Loucy (cell line): Measurements from ENCODE around the gene PTPRN2.
"Not testable (repeated sequence)": the region's sequence is repeated elsewhere in the genome, so short reads cannot be mapped to it uniquely, and the experiment has no call there.

Experiments used
- H2AFZ ChIP-seq: fragments of 200-600 bp; sonication (generic); 2 replicates; pipeline ENCODE4 v1.6.0; 2016; ENCODE audit warnings: antibody characterized with exemption, mild to moderate bottlenecking, low read length, moderate library complexity
- H3F3A ChIP-seq: fragments of 200-600 bp; 2 replicates; pipeline ENCODE4 v1.6.0; 2016; ENCODE audit warnings: antibody characterized with exemption, low read depth, mild to moderate bottlenecking
- H3K27me3 ChIP-seq: fragments of 200-600 bp; sonication (generic); 2 replicates; pipeline ENCODE4 v1.6.1; 2014; ENCODE audit warnings: low read length, mild to moderate bottlenecking; ENCODE audit not compliant: insufficient read depth, poor library complexity, severe bottlenecking
- H3K36me3 ChIP-seq: fragments of 200-600 bp; sonication (generic); 2 replicates; pipeline ENCODE4 v1.6.1; 2016; ENCODE audit warnings: low read length; ENCODE audit not compliant: insufficient read depth
- H3K4me1 ChIP-seq: fragments of 200-600 bp; sonication (generic); 2 replicates; pipeline ENCODE4 v1.5.1; 2014; ENCODE audit warnings: low read length, mild to moderate bottlenecking; ENCODE audit not compliant: insufficient read depth, poor library complexity, severe bottlenecking
- H3K4me2 ChIP-seq: fragments of 200-600 bp; sonication (generic); 2 replicates; pipeline ENCODE4 v1.6.0; 2014; ENCODE audit warnings: antibody characterized with exemption, low read length, low read depth, mild to moderate bottlenecking; ENCODE audit not compliant: poor library complexity, severe bottlenecking
- H3K4me3 ChIP-seq: fragments of 200-600 bp; sonication (generic); 2 replicates; pipeline ENCODE4 v1.5.1; 2014; ENCODE audit warnings: low read length, mild to moderate bottlenecking, mixed read lengths; ENCODE audit not compliant: poor library complexity, severe bottlenecking
- H3K79me2 ChIP-seq: fragments of 200-600 bp; sonication (generic); 2 replicates; pipeline ENCODE4 v1.6.1; 2014; ENCODE audit warnings: low read length; ENCODE audit not compliant: insufficient read depth
- H3K9ac ChIP-seq: fragments of 200-600 bp; sonication (generic); 2 replicates; pipeline ENCODE4 v1.6.0; 2014; ENCODE audit warnings: mild to moderate bottlenecking, low read depth, low read length, moderate library complexity; ENCODE audit not compliant: poor library complexity, severe bottlenecking
- H3K9me2 ChIP-seq: fragments of 200-600 bp; sonication (generic); replicated peaks from 2 replicates; pipeline ENCODE4 v1.6.1; 2016; ENCODE audit warnings: low read depth, low read length, mixed read lengths
- H3K9me3 ChIP-seq: fragments of 200-600 bp; sonication (generic); 2 replicates; pipeline ENCODE4 v1.6.1; 2014; ENCODE audit warnings: mild to moderate bottlenecking, antibody characterized with exemption, low read length, low read depth; ENCODE audit not compliant: insufficient read depth
- H4K20me1 ChIP-seq: fragments of 200-600 bp; sonication (generic); 2 replicates; pipeline ENCODE4 v1.6.0; 2014; ENCODE audit warnings: antibody characterized with exemption, low read length, mild to moderate bottlenecking; ENCODE audit not compliant: insufficient read depth, poor library complexity, severe bottlenecking
- EZH2phosphoT487 ChIP-seq: fragments of 200-600 bp; IDR thresholded peaks from 2 replicates; pipeline ENCODE4 v1.6.1; 2018; ENCODE audit warnings: antibody characterized with exemption, mild to moderate bottlenecking, moderate library complexity, borderline replicate concordance
- TF ChIP-seq, protein P1 (sequence below): fragments of 200-600 bp; sonication (generic); conservative IDR thresholded peaks from 2 replicates; pipeline ENCODE4 v1.5.1; 2014; ENCODE audit warnings: mild to moderate bottlenecking, antibody characterized with exemption, low read length

The PTPRN2 gene

DNA sequence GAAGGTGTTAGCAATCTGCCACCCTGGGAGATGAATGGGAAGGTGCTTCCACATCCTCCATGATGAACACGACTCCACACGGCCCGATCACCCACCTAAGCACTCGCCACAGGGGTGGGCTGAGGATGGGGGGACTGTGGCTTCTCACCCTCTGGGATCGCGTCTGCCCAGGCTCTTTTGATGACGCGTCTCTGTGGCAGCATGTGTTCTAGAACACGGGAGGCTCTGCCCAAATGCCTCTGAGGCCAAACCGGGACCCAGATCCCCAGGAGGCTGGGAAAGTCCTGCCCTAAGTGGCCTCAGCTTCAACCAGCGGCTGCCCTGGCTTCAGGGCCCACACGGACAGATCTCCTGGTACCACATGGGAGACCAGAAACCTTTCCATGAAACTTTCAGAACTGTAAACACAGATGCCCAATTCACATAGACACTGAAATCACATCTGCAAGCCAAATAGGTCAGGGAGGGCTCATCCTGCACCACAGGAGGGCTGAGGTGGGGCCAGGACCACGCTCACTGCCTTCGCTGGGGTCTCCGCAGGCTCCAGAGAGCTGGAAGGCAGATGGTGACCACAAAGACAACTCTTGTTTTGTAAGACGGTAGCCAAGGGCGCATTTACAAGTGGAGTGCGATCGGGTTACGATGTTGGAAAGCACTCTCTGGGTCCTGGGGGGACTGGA is 200.6 kb downstream of the PTPRN2 start:
- no peaks in the 10 kb centered on the region for H3F3A ChIP-seq
- H3K9me2 ChIP-seq: no peaks in the 10 kb centered on the region
- H3K4me1 ChIP-seq: no peaks in the 10 kb centered on the region
- H3K9me3 ChIP-seq: peaks cover 25% of the 10 kb centered on the region; the same call in 1 of the 2 replicates
- no peaks in the 10 kb centered on the region for H3K27me3 ChIP-seq
- no peaks in the 10 kb centered on the region for H4K20me1 ChIP-seq
- no peak overlapping the region for H3K4me2 ChIP-seq
- TF ChIP-seq EZH2phosphoT487: no peak
- TF ChIP-seq, protein P1, sequence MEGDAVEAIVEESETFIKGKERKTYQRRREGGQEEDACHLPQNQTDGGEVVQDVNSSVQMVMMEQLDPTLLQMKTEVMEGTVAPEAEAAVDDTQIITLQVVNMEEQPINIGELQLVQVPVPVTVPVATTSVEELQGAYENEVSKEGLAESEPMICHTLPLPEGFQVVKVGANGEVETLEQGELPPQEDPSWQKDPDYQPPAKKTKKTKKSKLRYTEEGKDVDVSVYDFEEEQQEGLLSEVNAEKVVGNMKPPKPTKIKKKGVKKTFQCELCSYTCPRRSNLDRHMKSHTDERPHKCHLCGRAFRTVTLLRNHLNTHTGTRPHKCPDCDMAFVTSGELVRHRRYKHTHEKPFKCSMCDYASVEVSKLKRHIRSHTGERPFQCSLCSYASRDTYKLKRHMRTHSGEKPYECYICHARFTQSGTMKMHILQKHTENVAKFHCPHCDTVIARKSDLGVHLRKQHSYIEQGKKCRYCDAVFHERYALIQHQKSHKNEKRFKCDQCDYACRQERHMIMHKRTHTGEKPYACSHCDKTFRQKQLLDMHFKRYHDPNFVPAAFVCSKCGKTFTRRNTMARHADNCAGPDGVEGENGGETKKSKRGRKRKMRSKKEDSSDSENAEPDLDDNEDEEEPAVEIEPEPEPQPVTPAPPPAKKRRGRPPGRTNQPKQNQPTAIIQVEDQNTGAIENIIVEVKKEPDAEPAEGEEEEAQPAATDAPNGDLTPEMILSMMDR: no peak
- no peak overlapping the region for H3K9ac ChIP-seq
- H3K36me3 ChIP-seq: no peaks in the 10 kb centered on the region
- H2AFZ ChIP-seq: no peak overlapping the region
- no peak overlapping the region for H3K4me3 ChIP-seq
- H3K79me2 ChIP-seq: no peaks in the 10 kb centered on the region

DNA sequence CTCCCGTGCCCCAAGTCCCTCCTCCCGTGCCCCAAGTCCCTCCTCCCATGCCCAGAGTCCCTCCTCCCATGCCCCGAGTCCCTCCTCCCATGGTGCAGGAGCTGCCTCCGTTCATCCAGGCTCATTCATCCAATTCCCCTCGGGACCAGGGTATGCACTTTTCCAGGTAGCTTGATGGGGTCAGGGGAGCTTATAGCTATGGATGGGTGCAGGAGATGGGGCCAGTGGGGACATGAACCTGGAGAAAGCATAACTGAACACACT is 201.3 kb downstream of the PTPRN2 start:
- H4K20me1 ChIP-seq: no peaks in the 10 kb centered on the region
- H3K27me3 ChIP-seq: no peaks in the 10 kb centered on the region
- peaks cover 25% of the 10 kb centered on the region; the same call in 1 of the 2 replicates for H3K9me3 ChIP-seq

DNA sequence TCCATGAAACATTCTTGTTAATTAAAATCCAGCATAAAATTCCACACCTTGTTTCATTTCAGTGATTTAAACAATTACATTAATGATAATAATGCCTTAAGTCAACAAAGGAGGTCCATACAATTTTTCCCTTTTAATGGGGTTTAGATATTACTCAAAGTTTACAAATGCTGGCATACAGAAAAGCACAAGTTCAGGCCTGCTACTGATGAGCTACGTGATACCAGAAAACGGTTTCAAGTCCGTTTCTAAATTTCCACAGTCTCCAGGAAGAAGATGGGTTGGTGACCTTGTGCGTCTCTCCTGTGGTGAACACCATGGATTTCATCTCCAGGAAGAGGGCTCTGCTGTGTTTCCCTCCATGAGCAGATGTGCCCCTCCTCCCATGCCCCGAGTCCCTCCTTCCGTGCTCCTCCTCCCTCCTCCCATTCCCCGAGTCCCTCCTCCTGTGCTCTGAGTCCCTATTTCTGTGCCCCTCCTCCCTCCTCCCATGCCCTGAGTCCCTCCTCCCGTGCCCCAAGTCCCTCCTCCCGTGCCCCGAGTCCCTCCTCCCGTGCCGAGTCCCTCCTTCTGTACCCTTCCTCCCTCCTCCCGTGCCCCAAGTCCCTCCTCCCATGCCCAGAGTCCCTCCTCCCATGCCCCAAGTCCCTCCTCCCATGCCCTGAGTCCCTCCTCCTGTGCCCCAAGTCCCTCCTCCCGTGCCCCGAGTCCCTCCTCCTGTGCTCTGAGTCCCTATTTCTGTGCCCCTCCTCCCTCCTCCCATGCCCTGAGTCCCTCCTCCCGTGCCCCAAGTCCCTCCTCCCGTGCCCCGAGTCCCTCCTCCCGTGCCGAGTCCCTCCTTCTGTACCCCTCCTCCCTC is 201.9 kb downstream of the PTPRN2 start:
- H3K4me3 ChIP-seq, H3K36me3 ChIP-seq, H3K4me2 ChIP-seq, H3K27me3 ChIP-seq, H4K20me1 ChIP-seq, H3F3A ChIP-seq, H2AFZ ChIP-seq, H3K79me2 ChIP-seq, H3K9me2 ChIP-seq, H3K4me1 ChIP-seq, H3K9ac ChIP-seq: not testable (repeated sequence)
- peaks cover 20% of the 10 kb centered on the region; the same call in 1 of the 2 replicates for H3K9me3 ChIP-seq

More for the DNA sequence above, 201.3 kb downstream of the PTPRN2 start:
- H3K79me2 ChIP-seq: no peaks in the 10 kb centered on the region
- H3K9ac ChIP-seq: no peak overlapping the region
- no peak for TF ChIP-seq EZH2phosphoT487
- TF ChIP-seq, protein P1: no peak
- no peak overlapping the region for H3K4me2 ChIP-seq
- H3K4me1 ChIP-seq: no peaks in the 10 kb centered on the region
- no peaks in the 10 kb centered on the region for H3K36me3 ChIP-seq
- H3F3A ChIP-seq: no peaks in the 10 kb centered on the region
- H3K9me2 ChIP-seq: no peaks in the 10 kb centered on the region
- H3K4me3 ChIP-seq: no peak overlapping the region
- H2AFZ ChIP-seq: no peak overlapping the region
